HG03378 (cell line): ENCODE results near the gene CDX2.

Experiments
- ATAC-seq: cut with Tn5 transposase; IDR thresholded peaks from one replicate; pipeline ENCODE4 v1.9.1; 2021; ENCODE audit warnings: mild to moderate bottlenecking, moderate library complexity; ENCODE audit not compliant: unreplicated experiment

Gene CDX2

GRCh38 chr13:27933118-27933517 lies 36.0 kb downstream of the CDX2 start:
- ATAC-seq = no peak

GRCh38 chr13:27929868-27930267 lies 39.2 kb downstream of the CDX2 start:
- no peak for ATAC-seq

GRCh38 chr13:27928805-27929753 lies 40.0 kb downstream of the CDX2 start:
- ATAC-seq = no peak

- ATAC-seq = no peak
Measured at GRCh38 chr13:27928353-27928804, 40.7 kb downstream of the CDX2 start.

- no peak for ATAC-seq
Measured at GRCh38 chr13:27927444-27928352, 41.4 kb downstream of the CDX2 start.

- no peak for ATAC-seq
Measured at GRCh38 chr13:27926644-27927434, 42.3 kb downstream of the CDX2 start.

GRCh38 chr13:27925220-27925991 lies 43.7 kb downstream of the CDX2 start:
- ATAC-seq = no peak

GRCh38 chr13:27924529-27925141 lies 44.5 kb downstream of the CDX2 start:
- no peak for ATAC-seq

- ATAC-seq = no peak
Measured at GRCh38 chr13:27923794-27924528, 45.2 kb downstream of the CDX2 start.

- ATAC-seq = no peak
Measured at GRCh38 chr13:27922883-27923612, 46.1 kb downstream of the CDX2 start.

GRCh38 chr13:27921961-27922882 lies 46.9 kb downstream of the CDX2 start:
- no peak for ATAC-seq

- ATAC-seq = no peak
Measured at GRCh38 chr13:27921421-27921960, 47.6 kb downstream of the CDX2 start.

GRCh38 chr13:27920677-27921420 lies 48.3 kb downstream of the CDX2 start:
- ATAC-seq = no peak

- ATAC-seq = no peak
Measured at GRCh38 chr13:27919934-27920676, 49.0 kb downstream of the CDX2 start, which contains the start of gene PDX1. TSS of gene PDX1 (plus strand) at chr13:27920000. CDS start at chr13:27920139, 139 bp downstream.

GRCh38 chr13:27919659-27919933 lies 49.5 kb downstream of the CDX2 start:
- ATAC-seq = no peak
